Measurements from ENCODE around the gene ANKRD6.
"Not testable (repeated sequence)": the region's sequence is repeated elsewhere in the genome, so short reads cannot be mapped to it uniquely, and the experiment has no call there.

The ANKRD6 gene

GRCh38 chr6:89611666-89612065 is 178.7 kb downstream of the ANKRD6 start:
- no peak for DNase-seq

DNA sequence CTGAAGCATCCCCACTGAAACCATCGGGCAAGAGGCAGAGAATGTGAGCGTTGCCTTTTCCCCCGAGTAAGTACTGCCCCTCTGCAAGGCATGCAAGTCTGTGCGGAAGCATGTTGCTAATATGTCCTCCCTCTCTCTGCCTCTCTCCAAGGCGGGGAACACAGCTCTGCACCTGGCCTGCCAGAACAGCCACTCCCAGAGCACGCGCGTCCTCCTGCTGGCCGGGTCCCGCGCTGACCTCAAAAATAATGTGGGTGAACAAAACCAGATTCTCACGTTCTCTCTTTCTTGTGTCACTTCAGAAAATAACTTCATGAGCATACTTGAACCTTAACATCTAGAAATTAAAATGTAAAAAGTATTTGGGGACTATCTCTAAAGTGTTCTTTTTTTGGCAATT is 179.2 kb downstream of the ANKRD6 start:
- DNase-seq: no peak

DNA sequence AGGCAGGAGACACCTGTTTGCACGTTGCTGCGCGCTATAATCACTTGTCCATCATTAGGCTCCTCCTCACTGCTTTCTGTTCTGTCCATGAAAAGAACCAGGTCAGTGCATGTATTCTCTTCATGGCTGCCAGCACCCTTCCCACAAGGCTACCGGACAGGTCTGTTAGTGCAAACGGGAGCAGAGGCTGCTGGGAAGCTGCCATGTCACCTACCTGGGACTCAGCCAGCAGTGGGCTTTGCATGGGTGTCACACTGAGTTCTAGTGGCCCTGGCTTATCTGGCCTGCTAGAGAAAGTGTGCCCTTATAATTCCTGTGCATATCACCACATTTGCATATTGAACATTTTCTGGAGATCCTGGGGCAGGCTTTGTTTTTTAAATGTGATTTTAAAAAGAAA is 180.8 kb downstream of the ANKRD6 start:
- DNase-seq: no peak

- DNase-seq: no peak
Measured at GRCh38 chr6:89615882-89616281, 182.9 kb downstream of the ANKRD6 start.

DNA sequence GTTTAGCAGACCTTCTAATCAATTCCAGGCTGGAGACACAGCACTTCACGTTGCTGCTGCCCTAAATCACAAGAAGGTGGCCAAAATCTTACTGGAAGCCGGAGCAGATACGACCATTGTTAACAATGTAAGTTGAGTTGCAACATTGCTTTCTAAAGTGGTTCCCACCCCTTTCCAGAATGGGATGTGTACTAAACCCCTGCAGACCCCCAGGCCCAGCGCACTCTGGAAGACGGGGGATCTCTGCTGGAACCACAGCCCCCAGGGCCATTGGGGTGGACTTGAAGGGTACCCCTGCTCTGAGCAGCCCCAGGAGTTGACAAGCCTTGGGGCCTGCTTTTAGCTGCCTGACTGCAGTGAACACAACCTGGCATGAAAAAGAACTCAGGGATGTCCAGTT is 183.6 kb downstream of the ANKRD6 start:
- DNase-seq: no peak

GRCh38 chr6:89618026-89618425 is 185.1 kb downstream of the ANKRD6 start:
- DNase-seq: no peak

GRCh38 chr6:89619567-89619966 is 186.6 kb downstream of the ANKRD6 start:
- DNase-seq: no peak

GRCh38 chr6:89623749-89624148 is 190.8 kb downstream of the ANKRD6 start:
- no peak for DNase-seq

GRCh38 chr6:89630488-89630887 is 197.5 kb downstream of the ANKRD6 start:
- no peak for DNase-seq

DNA sequence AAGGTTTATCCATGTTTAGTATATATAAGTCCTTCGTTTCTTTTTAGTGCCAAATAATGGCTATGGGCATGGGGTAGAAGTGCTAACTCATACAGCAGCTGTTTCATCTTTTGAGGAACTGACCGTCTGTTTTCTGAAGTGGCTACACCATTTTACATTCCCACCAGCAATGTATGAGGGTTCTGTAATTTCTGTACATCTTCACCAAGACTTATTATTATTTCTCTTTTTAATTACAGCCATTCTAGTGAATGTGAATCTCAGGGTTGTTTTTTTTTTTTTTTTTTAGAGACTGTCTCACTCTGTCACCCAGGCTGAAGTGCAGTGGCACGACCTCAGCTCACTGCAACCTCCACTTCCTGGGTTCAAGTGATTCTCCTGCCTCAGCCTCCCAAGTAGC is 203.5 kb downstream of the ANKRD6 start:
- DNase-seq: not testable (repeated sequence)

DNA sequence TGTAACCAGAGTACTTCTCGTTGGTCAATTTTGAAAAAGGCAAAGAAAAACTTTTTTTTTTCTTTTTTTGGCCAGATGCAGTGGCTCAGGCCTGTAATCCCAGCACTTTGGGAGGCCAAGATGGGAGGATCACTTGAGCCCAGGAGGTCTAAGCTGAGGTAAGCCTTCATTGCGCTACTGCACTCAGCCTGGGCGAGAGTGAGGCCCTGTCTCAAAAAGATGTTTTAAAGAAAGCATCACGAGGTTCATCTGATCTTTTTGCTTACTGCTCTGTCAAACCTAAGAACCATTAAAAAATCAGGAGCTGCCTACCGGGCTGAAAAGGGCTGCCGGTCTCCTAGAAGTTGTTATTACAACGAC is 205.0 kb downstream of the ANKRD6 start:
- DNase-seq: no peak

- peak; percentile 54 for DNase-seq
Measured at GRCh38 chr6:89638320-89639195, 205.6 kb downstream of the ANKRD6 start, which contains the start of gene LYRM2. Gene LYRM2, minus strand, starts transcription at chr6:89638747. Its CDS starts 31 bp downstream, at chr6:89638716.

DNA sequence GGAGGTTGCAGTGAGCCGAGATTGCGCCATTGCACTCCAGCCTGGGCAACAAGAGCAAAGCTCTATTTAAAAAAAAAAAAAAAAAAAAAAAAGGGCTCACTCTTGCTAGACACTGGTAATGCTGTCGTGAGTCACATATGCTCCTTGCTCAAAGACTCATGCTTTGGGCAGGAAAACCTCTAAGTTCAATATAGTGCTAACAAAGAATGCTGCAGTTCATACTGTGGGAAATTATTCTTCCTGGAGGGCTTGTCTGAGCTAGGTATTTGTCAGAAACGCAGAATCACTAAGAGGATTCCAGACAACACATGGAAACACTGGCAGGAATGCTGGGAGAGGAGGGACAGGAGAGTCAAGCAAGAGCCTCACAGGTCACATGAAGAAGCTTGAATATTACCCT is 207.9 kb downstream of the ANKRD6 start:
- no peak for DNase-seq

DNA sequence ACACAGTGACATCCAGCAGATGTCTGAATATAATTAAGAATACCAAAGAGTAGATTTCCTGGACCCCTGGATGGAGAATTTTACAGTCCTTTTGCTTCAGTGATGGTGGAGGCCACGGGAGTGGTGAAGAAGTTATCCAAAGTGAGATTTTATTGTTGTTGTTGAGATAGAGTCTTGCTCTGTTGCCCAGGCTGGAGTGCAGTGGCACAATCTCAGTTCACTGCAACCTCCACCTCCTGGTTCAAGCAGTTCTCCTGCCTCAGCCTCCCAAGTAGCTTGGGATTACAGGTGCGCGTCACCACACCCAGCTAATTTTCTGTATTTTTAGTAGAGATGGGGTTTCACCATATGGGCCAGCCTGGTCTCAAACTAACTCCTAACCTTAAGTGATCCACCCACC is 208.6 kb downstream of the ANKRD6 start:
- not testable (repeated sequence) for DNase-seq

GRCh38 chr6:89642956-89643355 is 210.0 kb downstream of the ANKRD6 start:
- DNase-seq: no peak

DNA sequence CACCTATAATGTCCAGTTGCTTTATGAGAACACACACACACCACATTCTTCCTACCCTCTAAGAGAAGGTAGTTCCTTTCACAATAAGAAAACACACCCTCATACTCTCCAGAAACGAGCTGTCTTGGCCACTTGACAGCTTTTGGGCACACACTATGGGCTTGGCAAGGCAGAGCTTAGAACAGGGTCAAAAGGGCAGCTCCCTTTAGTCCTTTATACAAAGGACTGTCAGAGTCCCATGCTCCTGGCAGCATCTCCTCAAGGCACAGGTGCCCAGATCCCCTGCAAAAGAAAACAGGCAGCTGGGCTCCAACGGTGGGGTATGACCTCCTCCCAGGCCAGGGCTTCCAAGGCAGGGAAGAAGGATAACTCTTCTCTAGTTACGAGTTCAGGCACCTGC is 210.5 kb downstream of the ANKRD6 start:
- DNase-seq: no peak

GRCh38 chr6:89644864-89645263 is 211.9 kb downstream of the ANKRD6 start:
- DNase-seq: no peak

GRCh38 chr6:89649682-89650081 is 216.7 kb downstream of the ANKRD6 start:
- no peak for DNase-seq

DNA sequence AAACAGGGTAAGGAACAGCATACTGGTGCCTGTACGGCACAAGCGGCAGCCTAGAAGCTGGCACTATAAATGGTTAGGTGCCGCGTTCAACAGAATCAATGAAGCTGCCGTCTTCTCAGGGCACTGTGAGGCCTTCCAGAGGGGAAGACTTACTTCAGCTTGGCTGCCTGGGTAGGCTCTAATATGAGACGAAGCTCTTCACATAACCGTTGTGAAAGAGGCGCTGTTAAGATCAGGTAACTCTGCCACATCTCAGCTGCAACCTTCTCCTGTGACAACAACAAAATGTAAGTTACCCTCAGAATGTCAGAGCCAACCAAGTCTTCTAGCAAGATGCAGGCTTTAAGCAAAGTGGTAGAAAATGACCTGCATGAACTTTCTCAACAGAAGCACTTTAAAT is 217.6 kb downstream of the ANKRD6 start:
- DNase-seq: no peak

GRCh38 chr6:89655122-89655521 is 222.2 kb downstream of the ANKRD6 start:
- DNase-seq: no peak

GRCh38 chr6:89657445-89658158 is 224.7 kb downstream of the ANKRD6 start:
- no peak for DNase-seq

DNA sequence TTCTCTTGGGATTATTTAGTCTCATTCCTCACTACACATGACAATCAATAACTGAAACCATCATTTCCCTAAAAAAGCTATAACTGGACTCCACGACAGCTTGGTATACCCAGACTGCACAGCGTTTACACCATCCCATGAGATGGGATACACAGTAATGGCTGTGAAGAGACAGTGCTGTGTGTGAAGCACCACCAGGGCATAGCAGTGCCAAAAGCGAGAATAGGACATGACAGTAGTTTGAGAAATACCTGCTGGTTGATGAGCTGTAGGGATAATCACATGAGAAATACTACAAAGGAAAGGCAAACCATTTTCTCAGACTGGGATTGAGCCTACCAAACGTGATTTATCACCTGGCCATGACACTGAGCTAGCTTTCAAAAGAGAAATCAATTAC is 228.0 kb downstream of the ANKRD6 start:
- DNase-seq: no peak

DNA sequence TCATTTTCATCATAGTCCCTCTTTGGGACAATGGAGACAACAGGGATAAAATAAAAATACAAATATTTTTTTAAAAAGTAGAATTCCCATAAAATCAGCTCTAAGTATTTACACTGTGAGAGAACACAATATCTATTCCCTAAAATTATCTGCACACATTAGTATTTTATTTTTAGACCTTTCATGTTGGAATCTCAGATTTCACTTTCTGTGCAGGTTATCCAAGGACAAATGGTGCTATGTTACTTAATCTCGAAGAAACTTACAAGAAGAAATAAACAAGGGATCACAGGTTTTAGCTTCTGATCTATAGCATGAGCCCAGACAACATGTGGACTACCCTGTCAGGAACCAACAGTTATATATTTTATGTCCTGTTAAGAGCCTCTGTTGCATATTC is 228.6 kb downstream of the ANKRD6 start:
- no peak for DNase-seq

DNA sequence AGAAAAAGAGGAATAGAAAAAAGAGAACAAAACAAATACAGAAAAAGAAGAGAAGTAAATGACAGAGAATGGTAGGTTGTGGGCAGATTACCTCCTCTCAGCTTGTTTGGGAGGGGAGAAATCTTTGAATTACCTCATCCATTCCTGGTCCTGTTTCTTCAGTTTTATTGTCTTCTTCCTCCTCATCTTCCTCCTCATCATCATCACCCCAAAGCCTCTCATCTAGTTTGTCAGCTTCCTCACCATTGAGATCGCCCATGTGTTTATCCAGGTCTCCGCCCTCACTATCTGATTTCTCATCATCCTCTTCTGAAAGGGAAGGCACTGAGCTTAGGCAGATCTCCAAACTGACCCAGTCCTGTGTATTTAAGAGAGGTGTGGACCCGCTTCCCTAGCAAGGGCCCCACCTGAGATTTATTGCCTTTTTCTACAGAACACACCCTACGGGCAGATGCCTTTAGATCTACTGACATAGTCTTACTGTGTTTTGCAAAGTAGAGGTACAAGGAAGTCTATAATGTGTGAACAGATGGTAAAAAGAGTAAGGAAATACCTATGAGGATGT is 229.8 kb downstream of the ANKRD6 start:
- no peak for DNase-seq

Data from NCI-H187 treated with DMSO at 0.1 percent for 48 hours (cell line).